Measurements from ENCODE around the gene MGAT5B. TPM values are rescaled to one million over a fixed set of nuclear protein-coding genes. Genes with fewer than 3 reads are reported as not detected.

Gene MGAT5B
- total RNA-seq, 6 experiments from 2014 or later = 1.5 to 2.3 (median 1.8) TPM

DNA sequence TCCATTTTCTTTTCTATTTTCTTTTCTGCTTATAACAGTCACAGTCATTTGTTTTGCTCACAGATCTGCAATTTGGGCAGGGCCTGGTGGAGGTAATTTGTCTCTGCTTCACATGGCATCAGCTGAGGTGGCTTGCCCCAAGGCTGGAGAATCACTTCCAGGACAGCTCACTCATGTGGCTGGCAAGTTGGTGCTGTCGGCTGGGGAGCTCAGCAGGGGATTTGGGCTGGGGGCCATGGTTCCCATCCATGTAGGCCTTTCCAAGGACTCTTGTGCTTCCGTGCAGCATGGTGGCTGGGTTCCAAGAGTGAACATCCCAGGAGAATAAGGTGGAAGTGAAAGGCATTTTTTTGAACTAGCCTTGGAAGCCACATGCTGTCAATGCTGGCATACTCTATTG lies 85.7 kb downstream of the MGAT5B start:
- DNase-seq = no peak
- H3K4me1 Mint-ChIP-seq (ENCODE audit: low read depth) = peaks cover 11% of the 10 kb centered on the region
- H3K4me3 Mint-ChIP-seq = no peak overlapping the region
- H3K27ac Mint-ChIP-seq = no peak overlapping the region
- H3K27me3 Mint-ChIP-seq (ENCODE audit: insufficient read depth) = peaks cover 30% of the 10 kb centered on the region
- TF ChIP-seq CTCF (IDR thresholded peaks at IDR 0.05) = no peak
- no peaks in the 10 kb centered on the region for H3K36me3 Mint-ChIP-seq (ENCODE audit: low read depth)
- H3K9me3 Mint-ChIP-seq = no peaks in the 10 kb centered on the region

- no peak overlapping the region for H3K4me3 Mint-ChIP-seq
- H3K27me3 Mint-ChIP-seq (ENCODE audit: insufficient read depth) = peaks cover 38% of the 10 kb centered on the region
- TF ChIP-seq CTCF (IDR thresholded peaks at IDR 0.05) = no peak
Observed at GRCh38 chr17:76955191-76955590, 87.0 kb downstream of the MGAT5B start.

DNA sequence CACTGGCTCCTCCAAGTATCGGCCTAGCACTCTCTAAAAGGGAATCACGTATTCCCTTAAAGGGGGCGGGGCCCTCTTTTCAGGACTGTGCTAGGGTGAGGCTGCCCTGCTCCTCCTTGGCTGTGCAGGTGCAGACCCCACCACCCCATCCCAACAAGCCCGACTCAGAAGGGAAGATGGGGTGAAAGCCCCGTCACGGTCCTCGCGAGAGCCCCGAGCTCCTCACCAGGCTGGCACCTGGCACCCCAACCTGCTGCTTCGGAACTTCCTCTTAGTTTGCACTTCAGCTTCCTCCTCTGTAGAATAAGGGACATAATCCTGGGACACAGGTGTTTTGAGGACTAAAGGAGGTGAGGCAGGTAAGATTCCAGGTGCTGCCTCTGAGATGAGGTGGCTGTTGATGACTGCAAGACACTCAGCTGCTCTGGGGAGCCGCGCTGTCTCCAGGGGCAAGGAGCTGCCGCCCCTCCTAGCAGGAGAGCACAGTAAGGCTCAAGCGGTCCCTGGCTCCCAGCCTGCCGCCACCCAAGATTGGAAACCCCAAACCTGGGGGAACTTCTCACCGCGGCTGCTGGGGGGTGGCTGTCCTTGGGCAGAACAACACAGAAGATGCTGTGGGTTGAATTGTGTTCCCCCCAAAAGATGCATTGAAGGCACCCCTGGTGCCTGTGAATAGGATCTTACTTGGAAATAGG lies 88.8 kb downstream of the MGAT5B start:
- Mint-ChIP-seq H3K4me3 (no peak overlapping the region), H3K27me3 (ENCODE audit: insufficient read depth) (peaks cover 46% of the 10 kb centered on the region), H3K36me3 (ENCODE audit: low read depth) (no peaks in the 10 kb centered on the region), H3K9me3 (no peaks in the 10 kb centered on the region), H3K27ac (no peak overlapping the region), H3K4me1 (ENCODE audit: low read depth) (peaks cover 11% of the 10 kb centered on the region)
- no peak for TF ChIP-seq CTCF (IDR thresholded peaks at IDR 0.05)
- DNase-seq = no peak

More at GRCh38 chr17:76955191-76955590, 87.0 kb downstream of the MGAT5B start:
- Mint-ChIP-seq H3K27ac (no peak overlapping the region), H3K36me3 (ENCODE audit: low read depth) (no peaks in the 10 kb centered on the region), H3K9me3 (no peaks in the 10 kb centered on the region), H3K4me1 (ENCODE audit: low read depth) (peaks cover 11% of the 10 kb centered on the region)
- DNase-seq = no peak

DNA sequence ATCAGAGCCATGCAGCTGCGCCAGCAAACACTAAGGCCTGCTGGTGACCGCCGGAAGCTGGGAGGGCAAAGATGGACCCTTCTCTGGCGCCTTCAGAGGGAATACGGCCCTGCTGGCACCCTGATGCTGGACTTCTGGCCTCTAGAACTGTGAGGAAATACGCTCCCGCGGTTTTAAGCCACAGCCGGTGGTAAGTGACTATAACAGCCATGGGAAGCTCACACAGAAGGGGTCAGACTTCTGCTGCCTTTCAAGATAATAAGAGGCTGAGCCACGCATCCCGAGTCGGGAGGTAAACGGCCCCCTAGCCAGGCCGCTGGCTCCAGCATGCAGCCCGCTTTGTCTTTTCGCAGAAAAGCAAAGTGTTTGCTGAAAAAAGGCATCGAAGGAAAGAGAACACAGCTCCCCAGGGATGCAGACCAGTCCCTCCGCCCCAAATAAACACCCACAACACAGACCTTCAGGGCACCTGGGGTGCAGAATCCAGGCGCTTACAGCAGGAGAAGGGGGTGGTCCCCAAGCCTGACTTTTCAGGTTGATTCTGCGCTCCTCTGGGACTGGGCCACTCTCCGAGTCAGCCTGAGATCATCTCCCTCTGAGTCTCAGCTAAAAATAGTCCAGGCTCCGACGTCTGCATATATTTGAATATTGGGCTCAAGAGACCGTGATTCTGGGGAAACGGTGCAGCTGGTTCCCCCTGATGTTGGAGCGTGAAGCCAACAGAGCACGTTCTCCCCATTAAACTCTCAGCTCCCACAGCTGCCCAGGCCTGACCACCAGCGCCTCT lies 89.7 kb downstream of the MGAT5B start:
- DNase-seq = peak; percentile 2
- no peaks in the 10 kb centered on the region for H3K9me3 Mint-ChIP-seq
- H3K27ac Mint-ChIP-seq = no peak overlapping the region
- H3K27me3 Mint-ChIP-seq (ENCODE audit: insufficient read depth) = peaks cover 46% of the 10 kb centered on the region
- H3K36me3 Mint-ChIP-seq (ENCODE audit: low read depth) = no peaks in the 10 kb centered on the region
- peaks cover 11% of the 10 kb centered on the region for H3K4me1 Mint-ChIP-seq (ENCODE audit: low read depth)
- no peak overlapping the region; the same call in 1 of the 2 replicates for H3K4me3 Mint-ChIP-seq
- TF ChIP-seq CTCF (IDR thresholded peaks at IDR 0.05) = no peak

- peaks cover 11% of the 10 kb centered on the region for H3K4me1 Mint-ChIP-seq (ENCODE audit: low read depth)
- no peak overlapping the region for H3K27ac Mint-ChIP-seq
- no peak for DNase-seq
Observed at GRCh38 chr17:76958974-76959373, 90.8 kb downstream of the MGAT5B start.

More at GRCh38 chr17:76958974-76959373, 90.8 kb downstream of the MGAT5B start:
- H3K36me3 Mint-ChIP-seq (ENCODE audit: low read depth) = no peaks in the 10 kb centered on the region
- no peak for TF ChIP-seq CTCF (IDR thresholded peaks at IDR 0.05)
- no peaks in the 10 kb centered on the region for H3K9me3 Mint-ChIP-seq
- peaks cover 50% of the 10 kb centered on the region for H3K27me3 Mint-ChIP-seq (ENCODE audit: insufficient read depth)
- no peak overlapping the region for H3K4me3 Mint-ChIP-seq

All from HFFc6 (cell line).